Pancreas (tissue), 10 donors: ENCODE measurements around the gene SLITRK1. TPM values are rescaled to one million over a fixed set of nuclear protein-coding genes. Genes with fewer than 3 reads are reported as not detected.

Experiments used
- ATAC-seq, 4 donors: fragments of 200-7000 bp; cut with Tn5 transposase; one replicate each; pipeline versions ENCODE4 v1.8.0 to v1.9.1; 2020; ENCODE audit warnings: mild to moderate bottlenecking in 4 of 4, moderate library complexity in 4 of 4
- DNase-seq, 6 donors: peaks; one replicate each; pipeline ENCODE4 v3.0.0-alpha.2; 2020
- FAIRE-seq: peaks from 2 replicates; lab custom pipeline; 2012; peaks lifted over from hg19 to GRCh38; lab: Jason Lieb, UNC
- H3K27ac ChIP-seq, 4 donors: fragments of 200-600 bp; sonication (generic); 1 replicate in 3 of 4; 2 replicates in 1 of 4; pipeline versions ENCODE4 v1.5.0 to v1.8.0; 2020
- H3K27me3 ChIP-seq, 4 donors: fragments of 200-600 bp; one replicate each; pipeline ENCODE4 v1.8.0; 2021
- H3K36me3 ChIP-seq, 3 donors: fragments of 200-600 bp; sonication (generic) in 1 of 3; one replicate each; pipeline versions ENCODE4 v1.5.0 to v1.8.0; 2020 to 2021
- H3K4me1 ChIP-seq, 3 donors: fragments of 200-600 bp; one replicate each; pipeline ENCODE4 v1.8.0; 2021
- H3K4me3 ChIP-seq, 4 donors: fragments of 200-600 bp; sonication (generic) in 2 of 4; one replicate each; pipeline versions ENCODE4 v1.5.0 to v1.8.0; 2020 to 2021
- H3K9me3 ChIP-seq, 4 donors: fragments of 200-600 bp; one replicate each; pipeline ENCODE4 v1.8.0; 2021
- CTCF ChIP-seq, 4 donors: fragments of 200-600 bp; sonication (generic) in 3 of 4; IDR thresholded peaks; one replicate each; pipeline versions ENCODE4 v1.5.0 to v1.8.0; 2021; ENCODE audit warnings: antibody characterized with exemption in 4 of 4
- WGBS, 2 donors: extraction: QIAGEN DNeasy Blood & Tissue Kit; methylation state at CpG; one replicate each; pipeline ENCODE4 v1.1.7; 2013; 5-methylcytosine and 5-hydroxymethylcytosine counted together
- intact Hi-C, 3 donors: fragments of 100-400 bp; cut with DNase I; formaldehyde crosslinking; loops; one replicate each; pipeline versions ENCODE4 v1.11.1 to v1.14.2; 2022
- polyA plus RNA-seq, 2 donors: library from polyadenylated mRNA; stranded (reverse); fragments of 200-250 nt; gene quantifications; one replicate each; pipeline ENCODE4 v1.2.3, GENCODE V29; 2013
- total RNA-seq, 6 donors: library from RNA; stranded (reverse); fragmentation: NEBNext Ultra II Directional in 4 of 6; extraction: Animal tissue kit (Norgen Biotek cat#: 25700) in 4 of 6; gene quantifications; one replicate each; pipeline versions ENCODE4 v1.2.1 to v1.2.4, GENCODE V29; 2021 to 2023
- donor health status: healthy with polysubstance abuse.
- donor health status: DM: no; HTN: no; CAD: no; lungs with moderate emphysema.
- donor health status: DM: no; HTN: no; CAD: no.
- donor health status: control.
- donor health status: control.
- donor health status: Bipolar disorder and iron deficiency.
- donor health status: DM: yes; HTN: yes; CAD: no.
- donor health status: DM: no; HTN: no; CAD: no.
- donor health status: DM: no; HTN: no; CAD: no.
- donor health status: DM: yes; HTN: yes; CAD: no.

Gene SLITRK1
- total and polyA plus RNA-seq, 8 donors, result 0.18 to 1.0 (median 0.27) TPM

- FAIRE-seq (no peak), ATAC-seq (no peak), DNase-seq (no peak)
- Histone ChIP-seq H3K4me1 (no peaks in the 10 kb centered on the region), H3K27ac (no peak overlapping the region), H3K4me3 (no peak overlapping the region), H3K27me3 (no peaks in the 10 kb centered on the region), H3K36me3 (no peaks in the 10 kb centered on the region), H3K9me3 (no peaks in the 10 kb centered on the region)
- WGBS, 2 donors, result 78 to 82% methylated on average over 3 of the region's 3 CpGs
- intact Hi-C loops, result no loop called here
- no peak for TF ChIP-seq CTCF (IDR thresholded peaks at IDR 0.05)
These were observed 43.1 kb downstream of the SLITRK1 start for GRCh38 chr13:83839146-83839545.

- Histone ChIP-seq H3K27me3 (no peaks in the 10 kb centered on the region), H3K36me3 (no peaks in the 10 kb centered on the region), H3K4me1 (peaks cover 4 to 8% (median 4%) of the 10 kb centered on the region in 3 donors), H3K27ac (no peak overlapping the region), H3K4me3 (no peak overlapping the region), H3K9me3 (no peaks in the 10 kb centered on the region)
- WGBS, 2 donors, result 52 to 64% methylated on average over 3 of the region's 3 CpGs
- intact Hi-C loops, result no loop called here
- DNase-seq (no peak), ATAC-seq (peak in 2 of 4 donors; percentile 23 to 57), FAIRE-seq (no peak)
- no peak for TF ChIP-seq CTCF (IDR thresholded peaks at IDR 0.05)
These were observed 50.5 kb downstream of the SLITRK1 start for GRCh38 chr13:83831796-83832195.

- Histone ChIP-seq H3K4me1 (peaks cover 7 to 9% (median 7%) of the 10 kb centered on the region in 3 donors), H3K36me3 (no peaks in the 10 kb centered on the region), H3K4me3 (no peak overlapping the region), H3K27ac (no peak overlapping the region), H3K9me3 (no peaks in the 10 kb centered on the region), H3K27me3 (no peaks in the 10 kb centered on the region)
- ATAC-seq (no peak), FAIRE-seq (peak; percentile 23), DNase-seq (no peak)
- intact Hi-C loops, result no loop called here
- WGBS, 2 donors, result 25 to 43% methylated on average over 2 of the region's 2 CpGs
- no peak for TF ChIP-seq CTCF (IDR thresholded peaks at IDR 0.05)
These were observed 52.5 kb downstream of the SLITRK1 start for GRCh38 chr13:83829810-83830209.

GRCh38 chr13:83827338-83827737, 54.9 kb downstream of the SLITRK1 start:
- no peak for TF ChIP-seq CTCF (IDR thresholded peaks at IDR 0.05)
- Histone ChIP-seq H3K27me3 (no peaks in the 10 kb centered on the region), H3K4me3 (no peak overlapping the region), H3K36me3 (no peaks in the 10 kb centered on the region), H3K27ac (no peak overlapping the region), H3K4me1 (peaks cover 7 to 9% (median 7%) of the 10 kb centered on the region in 3 donors), H3K9me3 (no peaks in the 10 kb centered on the region)
- DNase-seq (no peak), FAIRE-seq (no peak), ATAC-seq (peak; percentile 57 to 82 (median 70))
- intact Hi-C loops, result no loop called here
